Fibroblast of the conjunctiva (primary cell): ENCODE data around the gene HEXIM1.

Experiments
- DNase-seq: peaks from one replicate; pipeline ENCODE4 v3.0.0-alpha.2; 2010; ENCODE audit warnings: low read depth

Gene HEXIM1

DNA sequence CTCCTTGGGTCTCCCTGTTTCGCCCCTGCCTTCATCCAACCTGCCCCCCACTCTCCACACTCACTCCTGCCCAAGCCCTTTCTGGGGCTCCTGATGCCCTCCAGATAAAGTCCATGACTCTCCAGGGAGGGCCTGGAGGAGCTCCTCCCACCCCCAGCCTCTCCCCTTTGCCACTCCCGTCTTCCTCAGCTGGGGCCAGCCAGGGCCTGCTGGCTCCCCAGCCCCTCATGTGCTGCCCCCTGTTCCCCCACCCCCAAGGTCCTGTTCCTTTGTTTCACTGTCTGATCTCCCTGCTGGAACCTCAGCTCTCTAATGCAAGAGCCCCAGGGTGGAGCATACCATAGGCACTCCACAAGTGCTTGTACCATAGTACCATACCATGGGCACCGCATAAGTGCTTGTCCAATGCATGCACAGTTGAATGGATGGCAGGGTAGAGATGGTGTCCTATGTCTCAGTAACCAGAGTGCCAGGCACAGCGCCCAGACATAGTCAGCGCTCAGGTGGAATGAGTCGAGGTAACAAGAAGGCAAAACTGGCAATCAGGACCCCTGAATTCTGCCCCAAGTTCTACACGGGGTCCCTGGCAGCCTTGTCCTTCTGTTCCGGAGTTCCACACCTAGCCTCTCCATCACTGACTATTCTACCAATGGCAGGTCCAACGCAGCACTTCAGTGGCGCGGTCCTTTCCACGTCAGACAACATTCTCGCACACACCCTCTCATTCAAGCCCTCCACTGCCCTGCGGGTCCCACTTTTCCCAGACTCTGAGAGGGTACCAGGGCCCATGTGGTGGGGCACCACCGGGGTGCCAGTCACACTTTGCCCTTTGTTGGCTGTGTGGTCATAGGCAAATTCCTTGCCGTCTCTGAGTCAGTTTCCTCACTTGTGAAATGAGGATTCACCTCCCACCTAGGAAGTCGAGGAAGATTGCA is 17.3 kb upstream of the HEXIM1 start:
- no peak for DNase-seq

DNA sequence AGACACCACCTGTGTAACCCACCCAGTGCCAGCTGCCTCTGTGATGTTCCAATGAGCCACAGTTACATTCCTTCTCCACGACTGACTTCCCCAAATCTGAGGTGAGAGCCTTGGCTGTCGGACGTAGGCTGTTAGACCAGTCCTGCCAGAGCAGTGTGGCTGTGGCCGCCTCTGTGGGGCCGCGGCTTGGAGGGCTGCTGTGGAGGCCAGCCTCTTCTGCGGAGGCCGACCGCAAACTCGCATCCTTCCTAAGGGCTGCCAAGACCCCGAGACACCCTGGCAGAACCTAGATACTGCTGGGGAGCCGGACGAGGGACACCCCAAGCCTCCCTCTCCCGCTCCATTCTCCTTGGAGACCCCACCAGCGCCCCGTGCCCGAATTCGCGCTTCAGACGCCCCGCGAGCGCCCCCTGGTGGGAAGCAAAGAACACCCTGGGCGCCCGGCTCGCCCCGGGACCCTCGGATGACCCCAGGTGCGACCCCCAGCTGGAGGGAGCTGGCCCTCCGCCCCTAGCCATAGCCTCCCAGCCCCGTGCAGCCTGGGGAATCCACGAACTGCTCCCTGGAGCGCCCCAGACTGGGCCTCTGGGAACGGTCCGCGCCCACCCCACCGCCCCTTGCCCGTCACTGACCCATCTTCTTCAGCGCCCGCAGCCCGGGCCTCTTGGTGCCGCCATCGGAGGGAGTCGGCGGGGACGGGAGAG is 16.5 kb upstream of the HEXIM1 start:
- DNase-seq = no peak

GRCh38 chr17:45132320-45132571 is 16.0 kb upstream of the HEXIM1 start, which contains the start of gene PLCD3:
TSS of gene PLCD3 (minus strand) at chr17:45132515. CDS start at chr17:45132410, 105 bp downstream.
- no peak for DNase-seq

DNA sequence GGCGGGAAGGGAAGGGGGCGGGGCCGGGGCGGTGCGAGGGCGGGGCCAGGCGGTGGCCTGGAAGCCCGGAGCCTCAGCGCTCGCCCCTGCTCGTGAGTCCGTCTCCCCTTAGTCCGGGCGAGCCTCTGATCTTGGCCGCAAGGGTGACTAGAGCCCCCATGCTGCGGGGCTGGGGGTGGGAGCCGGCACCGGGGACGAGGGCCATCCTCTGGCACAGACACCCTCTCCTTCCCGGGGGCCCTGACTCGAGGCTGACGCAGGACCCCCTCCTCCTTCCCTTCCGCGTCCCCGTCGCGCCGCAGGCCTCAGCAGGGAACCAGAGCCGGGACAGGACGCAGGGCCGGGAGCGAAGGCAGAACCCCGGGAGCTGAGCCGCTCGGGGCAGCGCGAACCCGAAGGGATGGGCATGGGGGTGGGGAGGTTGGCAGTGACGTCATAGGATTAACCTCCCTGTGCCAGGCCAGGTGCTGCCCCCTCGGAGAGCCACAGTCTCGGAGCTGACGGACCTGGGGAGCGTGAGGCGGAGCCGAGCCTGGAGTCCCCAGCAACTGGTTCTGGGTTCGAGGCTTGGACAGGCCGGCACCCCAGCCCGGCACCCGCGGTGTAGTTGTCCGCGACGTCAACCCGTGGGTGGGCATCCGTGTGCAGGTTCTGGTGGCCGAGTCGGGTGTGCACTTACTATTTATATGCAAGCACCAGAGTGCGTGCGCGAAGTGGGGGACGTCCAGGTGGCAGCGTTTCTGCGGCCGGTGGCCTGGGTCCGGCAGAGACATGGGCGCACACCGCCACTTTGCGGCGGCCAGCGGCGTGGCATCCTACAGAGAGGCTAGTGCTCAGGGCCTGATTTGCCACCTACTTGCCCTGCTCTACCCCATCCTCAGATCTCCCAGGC is 15.5 kb upstream of the HEXIM1 start:
- DNase-seq = peak; percentile 56

DNA sequence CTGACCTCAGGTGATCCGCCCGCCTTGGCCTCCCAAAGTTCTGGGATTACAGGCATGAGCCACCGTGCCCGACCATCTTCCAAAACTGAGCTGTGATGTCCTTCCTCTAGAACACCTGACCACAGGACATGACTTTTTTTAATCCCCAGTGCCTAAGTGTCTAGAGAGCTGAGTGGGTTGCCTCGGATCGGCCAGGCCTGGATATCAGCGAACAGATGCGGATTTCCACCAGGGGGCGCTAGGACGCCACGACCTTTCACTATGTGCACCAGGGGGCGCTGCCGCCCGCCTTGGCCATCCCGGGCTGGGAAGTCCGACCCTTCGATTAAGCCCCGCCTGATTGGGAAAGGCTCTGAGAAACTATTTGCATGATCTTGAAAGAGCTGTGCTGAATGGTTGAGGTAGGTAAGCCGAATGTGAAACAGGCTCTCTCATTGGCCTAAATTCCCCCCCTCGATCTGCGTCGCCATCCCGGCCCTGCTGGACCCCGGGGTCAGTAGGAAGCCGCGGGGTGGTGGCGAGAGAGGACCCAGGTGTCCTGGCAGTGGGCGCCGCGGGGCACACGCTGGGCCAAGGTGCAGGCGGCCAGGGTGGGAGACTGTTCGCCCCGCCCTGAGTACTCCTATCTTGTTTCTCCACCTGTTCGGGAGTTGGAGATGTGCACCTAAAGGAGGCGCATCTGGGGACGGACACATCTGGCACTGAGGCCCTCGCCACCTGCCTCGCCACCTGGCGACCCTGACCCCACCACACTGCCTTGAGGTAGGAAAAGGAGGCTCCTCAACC is 12.9 kb upstream of the HEXIM1 start, which contains the start of gene ACBD4:
Gene ACBD4, plus strand, starts transcription at position 496 of the 786 bp plus-strand sequence. CDS start 458 bp downstream, outside the sequence.
- peak; percentile 96 for DNase-seq

DNA sequence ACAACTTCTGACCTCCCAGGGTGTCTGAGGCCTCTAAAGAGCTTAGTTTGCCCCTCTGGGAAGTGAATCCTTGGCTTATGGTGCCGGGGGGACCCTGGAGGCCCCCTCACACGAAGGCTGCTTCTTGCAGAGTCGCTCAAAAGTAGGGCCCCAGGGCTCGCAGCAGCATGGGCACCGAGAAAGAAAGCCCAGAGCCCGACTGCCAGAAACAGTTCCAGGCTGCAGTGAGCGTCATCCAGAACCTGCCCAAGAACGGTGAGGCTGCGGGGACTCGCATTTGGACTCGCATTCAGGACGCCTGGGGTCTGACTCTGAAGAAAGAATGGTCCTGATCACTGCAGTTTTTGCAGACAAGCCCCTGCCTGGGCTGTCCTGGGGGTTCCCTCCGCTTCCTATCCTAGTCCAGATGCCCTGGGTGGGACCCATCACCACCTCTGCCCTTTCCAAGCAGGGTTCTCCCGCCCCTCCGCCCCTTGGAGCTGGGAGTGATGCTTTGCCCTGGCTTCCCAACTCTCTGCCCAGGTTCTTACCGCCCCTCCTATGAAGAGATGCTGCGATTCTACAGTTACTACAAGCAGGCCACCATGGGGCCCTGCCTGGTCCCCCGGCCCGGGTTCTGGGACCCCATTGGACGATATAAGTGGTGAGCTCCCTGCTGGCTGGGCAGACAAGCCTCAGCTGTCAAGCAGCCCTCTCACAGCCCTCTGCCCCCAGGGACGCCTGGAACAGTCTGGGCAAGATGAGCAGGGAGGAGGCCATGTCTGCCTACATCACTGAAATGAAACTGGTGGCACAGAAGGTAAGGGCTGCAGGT is 12.1 kb upstream of the HEXIM1 start:
- no peak for DNase-seq

DNA sequence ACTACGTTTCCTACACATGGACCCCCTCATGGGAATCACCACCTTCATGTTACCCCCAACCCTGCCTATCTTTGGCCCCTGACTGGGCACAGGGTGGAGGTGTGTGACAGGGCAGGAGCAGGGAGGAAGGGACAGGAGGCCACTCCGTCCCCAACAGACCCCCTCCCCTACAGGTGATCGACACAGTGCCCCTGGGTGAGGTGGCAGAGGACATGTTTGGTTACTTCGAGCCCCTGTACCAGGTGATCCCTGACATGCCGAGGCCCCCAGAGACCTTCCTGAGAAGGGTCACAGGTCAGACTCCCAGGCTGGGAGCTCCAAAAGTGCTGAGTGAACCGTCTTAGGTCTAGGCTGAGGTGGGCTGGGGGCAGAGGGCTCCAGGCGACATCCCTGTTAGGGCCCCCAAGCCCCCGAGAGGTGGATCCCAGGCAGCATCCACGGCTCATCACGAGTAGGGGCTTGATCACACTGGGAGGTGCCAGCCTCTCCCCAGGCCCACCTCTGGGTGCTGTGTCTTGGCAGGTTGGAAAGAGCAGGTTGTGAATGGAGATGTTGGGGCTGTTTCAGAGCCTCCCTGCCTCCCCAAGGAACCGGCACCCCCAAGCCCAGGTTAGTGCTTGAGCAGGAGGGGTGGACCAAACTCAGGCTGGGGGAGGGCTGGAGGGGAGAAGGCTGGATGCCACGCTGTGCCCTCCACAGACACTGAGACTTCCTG is 11.3 kb upstream of the HEXIM1 start:
- no peak for DNase-seq

- DNase-seq = no peak
Measured at GRCh38 chr17:45137561-45138305, 10.5 kb upstream of the HEXIM1 start.

GRCh38 chr17:45138911-45139532 is 9.3 kb upstream of the HEXIM1 start:
- no peak for DNase-seq

GRCh38 chr17:45139533-45139920 is 8.7 kb upstream of the HEXIM1 start:
- DNase-seq = no peak

GRCh38 chr17:45143094-45143670 is 5.1 kb upstream of the HEXIM1 start:
- DNase-seq = no peak

DNA sequence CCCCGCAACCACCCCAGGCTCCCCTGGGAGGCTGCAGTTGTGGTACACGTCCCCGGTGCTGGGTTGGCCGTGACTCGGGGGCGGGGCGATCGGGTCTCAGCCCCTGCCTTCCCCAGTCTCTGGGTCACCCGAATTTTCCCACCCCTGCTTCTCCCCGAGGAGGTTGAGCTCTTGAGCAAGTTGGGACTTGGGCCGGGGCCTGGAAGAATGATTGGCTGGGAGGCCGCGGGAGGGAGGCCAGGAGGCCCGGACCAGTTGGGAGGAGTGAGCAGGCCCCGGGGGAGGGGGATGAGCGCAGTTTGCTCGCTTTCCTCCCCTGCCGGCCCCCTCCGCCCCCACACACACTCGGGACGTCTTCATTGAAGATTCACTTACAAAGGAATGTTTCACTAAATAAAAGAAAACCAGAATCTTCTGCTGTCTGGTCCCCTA is 4.5 kb upstream of the HEXIM1 start:
- DNase-seq = peak; percentile 85

DNA sequence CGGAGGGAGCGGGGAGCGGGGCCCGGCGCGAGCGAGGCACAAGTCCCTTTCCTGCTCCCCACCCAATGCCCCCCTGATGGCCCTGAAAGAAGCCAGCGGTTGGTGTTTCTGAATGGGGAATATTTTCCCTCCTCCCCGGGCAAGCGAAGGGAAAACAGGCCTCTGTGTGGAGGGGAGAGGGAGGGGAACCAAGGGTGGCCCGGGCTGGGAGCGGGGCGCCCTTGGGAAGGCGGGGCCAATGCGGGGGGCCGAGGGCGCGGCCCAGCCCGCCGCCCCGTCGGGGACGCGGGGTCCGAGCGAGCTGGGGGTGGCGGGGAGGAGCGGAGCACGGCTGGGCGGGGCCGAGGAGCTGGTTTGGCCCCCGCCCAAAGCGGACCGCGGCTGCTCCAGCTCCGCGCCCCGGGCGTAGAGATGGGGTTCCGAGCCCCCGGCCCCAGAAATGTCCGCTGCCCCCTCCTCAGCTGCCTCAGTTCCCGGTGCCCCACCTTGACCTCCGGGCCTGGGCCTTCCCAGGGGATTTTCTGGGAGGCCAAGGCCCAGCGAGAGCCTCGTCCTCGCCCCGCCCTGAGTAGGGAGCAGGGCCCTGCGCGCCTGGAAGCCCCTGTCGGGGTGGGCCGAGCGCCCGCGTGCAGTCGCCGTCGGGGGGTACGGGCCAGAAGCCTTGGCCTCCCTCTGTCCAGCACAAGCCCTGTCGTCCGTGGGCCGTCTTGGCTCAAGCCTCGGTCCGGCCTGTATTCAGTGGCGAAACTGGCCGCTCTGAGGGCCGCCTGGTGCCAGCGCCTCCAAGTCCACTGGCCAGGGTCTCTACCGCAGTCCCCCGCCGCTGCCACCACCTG is 3.9 kb upstream of the HEXIM1 start:
- no peak for DNase-seq

- no peak for DNase-seq
Measured at GRCh38 chr17:45145035-45145389, 3.3 kb upstream of the HEXIM1 start.

GRCh38 chr17:45146166-45146565 is 2.1 kb upstream of the HEXIM1 start:
- no peak for DNase-seq

- DNase-seq = no peak
Measured at GRCh38 chr17:45146592-45146889, 1.7 kb upstream of the HEXIM1 start.

- no peak for DNase-seq
Measured at GRCh38 chr17:45146890-45147580, 1.2 kb upstream of the HEXIM1 start.
